HG02610 (cell line): ENCODE measurements around the gene NLRX1.
A peak's percentile ranks its signal among the peaks of the same experiment; 100 is the strongest.
"Not testable (repeated sequence)": the region's sequence is repeated elsewhere in the genome, so short reads cannot be mapped to it uniquely, and the experiment has no call there.

ENCODE experiments used
- ATAC-seq: cut with Tn5 transposase; IDR thresholded peaks from one replicate; pipeline ENCODE4 v1.9.1; 2021; ENCODE audit warnings: mild to moderate bottlenecking, moderate library complexity; ENCODE audit not compliant: unreplicated experiment

NLRX1 gene

DNA sequence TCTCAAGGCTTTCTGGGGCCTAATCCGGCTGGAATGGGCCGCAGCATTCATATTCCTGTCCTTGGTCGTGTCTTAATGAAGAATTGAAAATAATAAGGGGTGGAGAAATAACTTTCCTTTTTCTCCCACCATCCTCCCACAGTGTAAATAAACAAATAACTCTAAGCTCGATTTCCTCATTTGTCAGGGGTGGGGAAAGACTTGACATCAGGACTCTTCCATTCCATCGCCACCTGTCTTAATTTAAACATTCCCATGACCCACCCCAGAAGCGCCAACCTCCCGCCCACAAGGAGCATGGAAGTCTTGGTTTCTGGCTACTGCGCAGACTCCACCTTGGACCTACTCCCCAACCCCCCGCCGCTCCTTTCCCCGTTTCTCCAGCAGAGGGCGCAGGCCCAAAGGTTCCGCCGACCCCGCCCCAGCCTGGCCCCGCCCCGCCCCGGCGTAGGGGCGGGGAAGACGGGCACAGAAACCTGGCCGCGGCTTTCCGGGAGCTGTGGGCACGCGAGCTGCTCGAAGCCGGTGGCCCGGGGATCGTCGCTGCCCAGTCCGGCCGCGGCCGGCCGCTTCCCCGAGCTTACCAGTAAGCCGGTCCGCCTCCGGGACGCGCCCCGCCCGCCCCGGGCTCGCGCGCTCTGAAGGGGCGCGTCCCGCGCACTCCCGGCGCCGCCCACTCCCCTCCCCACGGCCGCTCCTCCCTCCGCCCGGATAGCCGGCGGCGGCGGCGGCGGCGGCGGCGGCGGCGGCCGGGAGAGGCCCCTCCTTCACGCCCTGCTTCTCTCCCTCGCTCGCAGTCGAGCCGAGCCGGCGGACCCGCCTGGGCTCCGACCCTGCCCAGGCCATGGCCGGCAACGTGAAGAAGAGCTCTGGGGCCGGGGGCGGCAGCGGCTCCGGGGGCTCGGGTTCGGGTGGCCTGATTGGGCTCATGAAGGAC, 37.3 kb downstream of the NLRX1 start, which contains the start of gene CBL:
TSS of gene CBL (plus strand) at position 766 of the 937 bp plus-strand sequence. CDS start at position 845, 79 bp downstream.
- peak; percentile 81 for ATAC-seq

DNA sequence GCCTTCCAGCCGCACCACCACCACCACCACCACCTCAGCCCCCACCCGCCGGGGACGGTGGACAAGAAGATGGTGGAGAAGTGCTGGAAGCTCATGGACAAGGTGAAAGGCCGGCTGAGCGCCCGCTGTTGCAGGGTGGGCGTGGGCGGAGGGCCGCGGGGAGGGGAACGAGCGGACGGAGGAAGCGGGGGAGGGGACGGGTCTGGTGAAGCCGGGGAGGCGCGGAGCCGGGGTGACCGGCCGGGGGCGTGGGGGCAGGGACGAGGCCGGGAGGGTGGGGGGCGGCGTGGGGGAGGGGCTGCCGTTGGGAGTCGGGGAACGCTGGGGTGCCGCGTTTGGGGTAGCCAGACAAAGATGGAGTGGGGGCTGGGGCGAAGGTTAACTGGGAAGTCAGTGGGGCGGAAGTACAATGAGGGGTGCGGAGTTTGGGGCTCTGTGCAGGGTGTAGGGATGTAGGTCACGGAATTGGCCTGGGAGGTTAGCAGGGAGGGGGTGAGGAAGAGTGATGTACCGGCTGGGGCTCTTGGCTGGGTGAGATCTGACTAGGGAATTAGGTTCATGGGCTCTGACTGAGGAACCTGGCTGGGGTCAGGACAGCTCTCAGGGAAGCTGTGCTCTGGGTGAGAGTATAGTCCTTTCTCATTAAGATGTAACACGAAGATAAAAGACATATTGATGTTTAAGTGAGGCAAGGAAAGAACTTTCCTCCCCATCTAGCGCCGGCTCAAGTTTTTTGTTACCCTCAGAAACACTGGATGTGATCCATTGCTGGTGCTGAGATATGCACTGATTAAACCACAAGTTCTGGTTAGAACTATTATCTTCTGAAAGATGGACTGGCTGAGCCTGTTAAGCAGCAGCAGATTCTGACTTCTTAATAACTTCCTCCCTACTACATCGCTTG, 38.2 kb downstream of the NLRX1 start:
- no peak for ATAC-seq

DNA sequence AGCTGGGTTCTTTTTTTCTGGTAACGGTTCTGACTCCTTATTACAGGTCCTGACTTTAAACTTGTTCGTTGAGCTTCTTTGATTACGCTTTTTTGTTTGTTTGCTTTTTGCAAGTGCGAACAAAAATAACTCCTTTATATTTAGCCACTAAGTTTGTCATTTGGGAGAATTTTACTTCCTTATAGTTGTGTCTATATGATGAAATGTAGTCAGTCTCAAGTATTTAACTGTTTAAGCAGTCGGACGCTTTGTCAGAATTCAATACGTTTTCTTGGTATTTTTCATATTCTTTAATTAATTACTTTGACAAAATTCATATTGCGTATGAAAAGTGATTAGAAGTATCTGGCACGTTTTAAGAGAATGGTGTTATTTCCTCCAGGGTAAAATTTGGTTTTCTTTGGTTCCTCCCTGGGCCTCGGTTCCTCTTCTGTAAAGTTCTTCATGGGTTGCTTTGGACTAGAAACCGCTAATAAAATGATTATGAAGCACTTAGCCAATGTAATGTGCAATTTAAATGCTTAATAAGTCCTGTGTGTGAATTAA, 39.0 kb downstream of the NLRX1 start:
- no peak for ATAC-seq

DNA sequence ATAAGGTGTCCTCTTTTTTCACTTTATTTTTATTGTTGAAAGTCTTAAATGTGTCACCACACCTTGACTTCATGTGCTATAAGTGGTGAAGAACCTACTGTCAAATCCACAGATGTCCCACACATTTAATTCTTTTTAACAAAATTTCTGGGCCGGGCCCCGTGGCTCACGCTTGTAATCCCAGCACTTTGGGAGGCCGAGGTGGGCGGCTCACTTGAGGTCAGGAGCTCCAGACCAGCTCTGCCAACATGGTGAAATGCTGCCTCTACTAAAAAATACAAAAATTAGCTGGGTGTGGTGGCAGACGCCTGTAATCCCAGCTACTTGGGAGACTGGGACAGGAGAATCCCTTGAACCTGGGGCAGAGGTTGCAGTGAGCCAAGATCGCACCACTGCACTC, 40.7 kb downstream of the NLRX1 start:
- ATAC-seq = no peak

DNA sequence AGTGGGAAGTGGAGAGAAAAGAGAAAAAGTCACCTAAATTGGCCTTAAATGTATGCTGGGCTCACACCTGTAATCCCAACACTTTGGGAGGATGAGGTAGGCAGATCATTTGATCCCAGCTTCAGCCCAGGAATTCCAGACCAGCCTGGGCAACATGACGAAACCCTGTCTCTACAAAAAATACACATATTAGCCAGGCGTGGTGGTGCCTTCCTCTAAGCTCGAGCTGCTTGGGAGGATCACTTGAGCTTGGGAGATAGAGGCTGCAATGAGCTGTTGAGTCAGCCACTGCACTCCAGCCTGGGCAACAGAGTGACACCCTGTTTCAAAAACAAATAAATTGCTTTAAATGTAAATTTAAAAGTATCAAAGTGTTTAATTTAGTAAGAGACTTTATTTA, 41.5 kb downstream of the NLRX1 start:
- no peak for ATAC-seq

DNA sequence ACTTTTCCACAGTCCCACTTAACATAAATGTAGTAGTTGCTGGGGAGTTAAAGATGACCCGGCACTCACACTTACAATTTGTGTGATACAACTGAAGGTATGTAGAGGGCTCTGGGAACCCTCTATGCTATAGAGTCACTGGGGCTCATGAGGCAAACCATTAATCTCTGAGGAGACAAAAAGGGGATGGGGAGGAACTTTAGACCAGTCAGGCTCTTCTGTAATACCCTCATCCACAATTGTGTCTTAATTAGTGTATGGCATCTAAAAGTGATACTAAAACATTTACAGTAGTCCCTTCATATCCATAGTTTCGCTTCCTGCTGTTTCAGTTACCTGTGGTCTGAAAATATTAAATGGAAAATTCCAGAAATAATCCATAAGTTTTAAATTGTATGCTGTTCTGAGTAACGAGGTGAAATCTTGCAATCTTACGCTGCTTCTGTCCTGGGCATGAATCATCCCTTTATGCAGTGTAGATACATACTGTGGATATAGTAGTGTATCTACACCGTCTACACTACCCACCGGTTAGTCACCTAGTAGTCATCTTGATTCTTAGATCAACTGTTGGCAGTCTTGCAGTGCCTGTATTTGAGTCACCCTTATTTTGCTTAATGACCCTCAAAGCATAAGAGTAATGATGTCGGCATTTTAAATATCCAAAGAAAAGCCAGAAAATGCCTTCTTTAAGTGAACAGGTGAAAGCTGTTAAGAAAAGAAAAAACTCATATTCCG, 49.8 kb downstream of the NLRX1 start:
- no peak for ATAC-seq

DNA sequence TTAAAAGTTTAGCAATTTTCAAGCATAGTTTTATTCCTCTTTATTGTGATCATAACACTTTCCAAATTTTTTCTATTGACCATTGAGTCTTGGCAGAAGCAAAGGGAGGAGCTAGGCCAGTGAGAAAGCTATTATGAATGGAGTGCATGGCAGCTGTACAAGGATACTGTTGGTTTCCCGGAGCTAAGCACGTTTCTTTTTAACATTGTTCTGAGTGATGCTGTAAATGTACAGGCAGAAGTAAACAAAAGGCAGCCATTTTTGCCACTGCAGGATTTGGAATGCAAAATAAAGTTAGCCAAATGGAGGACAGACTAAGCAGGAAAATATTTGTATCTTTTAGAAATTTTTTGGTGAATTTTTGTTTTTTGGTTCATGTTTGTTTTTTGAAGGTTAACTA, 53.8 kb downstream of the NLRX1 start:
- no peak for ATAC-seq

DNA sequence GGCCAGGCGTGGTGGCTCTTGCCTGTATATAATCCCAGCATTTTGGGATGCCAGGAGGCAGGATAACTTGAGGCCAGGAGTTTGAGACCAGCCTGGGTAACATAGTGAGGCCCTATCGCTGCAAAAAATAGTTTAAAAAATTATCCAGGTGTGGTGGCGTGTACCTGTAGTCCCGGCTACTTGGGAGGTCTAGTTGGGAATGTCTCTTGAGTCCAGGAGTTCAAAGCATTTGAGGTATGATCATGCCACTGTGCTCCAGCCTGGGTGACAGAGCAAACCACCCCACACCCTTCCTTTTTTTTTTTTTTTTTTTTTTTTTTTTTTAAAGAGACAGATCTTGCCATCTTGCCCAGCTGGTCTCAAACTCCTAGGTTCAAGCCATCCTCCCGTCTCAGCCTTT, 54.4 kb downstream of the NLRX1 start:
- no peak for ATAC-seq

DNA sequence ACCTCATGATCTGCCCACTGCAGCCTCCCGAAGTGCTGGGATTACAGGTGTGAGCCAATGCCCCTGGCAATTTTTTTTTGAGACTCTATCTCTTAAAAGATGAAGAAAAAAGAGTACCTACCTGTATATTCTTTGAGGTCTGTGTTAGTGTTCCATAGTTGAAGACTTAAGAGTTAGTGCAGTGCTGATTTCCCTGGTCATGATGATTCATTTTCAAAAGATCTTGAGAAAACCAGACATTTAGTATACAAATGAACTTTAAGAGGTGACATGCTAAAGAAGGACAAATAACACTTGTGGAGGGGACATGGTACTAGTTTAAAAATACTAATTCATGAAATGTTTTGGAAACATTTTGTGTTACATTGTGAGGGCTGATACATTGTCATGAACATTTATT, 55.3 kb downstream of the NLRX1 start:
- ATAC-seq = no peak

DNA sequence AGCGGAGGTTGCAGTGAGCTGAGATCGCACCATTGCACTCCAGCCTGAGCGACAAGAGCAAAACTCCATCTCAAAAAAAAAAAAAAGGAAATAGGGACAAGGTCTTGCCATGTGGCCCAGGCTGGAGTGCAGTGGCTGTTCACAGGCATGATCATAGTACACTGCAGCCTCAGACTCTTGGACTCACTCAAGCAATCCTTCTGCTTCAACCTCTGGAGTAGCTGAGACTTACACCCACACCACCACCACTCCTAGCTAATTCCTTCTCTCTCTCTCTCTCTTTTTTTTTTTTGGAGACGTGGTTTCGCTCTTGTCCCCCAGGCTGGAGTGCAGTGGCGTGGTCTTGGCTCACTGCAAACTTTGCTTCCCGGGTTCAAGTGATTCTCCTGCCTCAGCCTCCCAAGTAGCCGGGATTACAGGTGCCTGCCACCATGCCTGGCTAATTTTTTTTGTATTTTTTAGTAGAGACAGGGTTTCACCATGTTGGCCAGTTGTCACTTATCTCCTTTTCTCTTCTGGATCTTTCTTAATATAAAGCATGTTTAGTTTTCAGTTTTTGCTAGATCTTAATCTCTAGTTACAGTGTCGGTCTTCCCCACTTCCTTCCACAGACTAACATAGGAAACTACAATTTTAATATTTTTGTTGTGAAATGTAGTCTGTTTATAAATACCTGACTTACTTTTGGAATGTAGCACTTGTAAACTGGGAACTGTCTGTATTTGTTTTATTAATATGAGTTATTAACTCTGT, 60.2 kb downstream of the NLRX1 start:
- not testable (repeated sequence) for ATAC-seq

DNA sequence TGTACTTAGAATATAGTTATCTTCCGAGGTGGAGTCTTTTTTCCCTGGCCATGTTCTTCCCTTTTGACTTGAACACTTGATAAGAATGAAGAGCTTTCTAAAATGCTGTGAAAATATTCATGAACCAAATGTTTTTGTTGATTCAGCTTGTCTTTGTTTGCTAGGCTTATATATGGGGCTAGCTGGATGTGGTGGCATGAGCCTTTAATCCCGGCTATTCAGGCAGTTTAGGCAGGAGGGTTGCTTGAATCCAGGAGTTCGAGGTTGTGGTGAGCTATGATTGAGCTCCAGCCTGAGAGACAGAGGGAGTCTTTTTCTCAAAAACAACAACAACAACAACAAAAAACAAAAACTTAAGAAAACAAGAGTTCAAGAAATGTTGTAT, 60.8 kb downstream of the NLRX1 start:
- ATAC-seq = no peak

DNA sequence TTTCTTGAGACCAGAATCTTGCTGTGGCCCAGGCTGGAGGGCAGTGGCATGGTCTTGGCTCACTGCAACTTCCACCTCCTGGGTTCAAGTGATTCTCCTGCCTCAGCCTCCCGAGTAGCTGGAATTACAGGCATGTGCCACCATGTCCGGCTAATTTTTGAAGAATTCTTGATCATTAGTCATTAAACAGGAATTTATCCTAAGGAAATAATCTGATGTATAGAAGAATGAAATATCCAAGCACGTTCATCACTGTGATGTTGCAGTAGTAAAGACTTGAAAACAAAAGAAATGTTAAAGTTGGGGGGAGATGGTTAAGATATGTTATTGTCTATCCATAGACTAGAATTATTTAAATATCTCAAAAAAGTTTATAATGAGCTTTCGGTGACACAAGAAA, 61.2 kb downstream of the NLRX1 start:
- no peak for ATAC-seq
